ENCODE data around the gene CIT. TPM values are rescaled to one million over a fixed set of nuclear protein-coding genes. Genes with fewer than 3 reads are reported as not detected.

Gene CIT
- total and polyA plus RNA-seq, 10 of the 15 experiments (the other 5 are each of a cell fraction or from before 2014, with no cell fraction given): 1.0 to 38.2 (median 14.9) TPM

DNA sequence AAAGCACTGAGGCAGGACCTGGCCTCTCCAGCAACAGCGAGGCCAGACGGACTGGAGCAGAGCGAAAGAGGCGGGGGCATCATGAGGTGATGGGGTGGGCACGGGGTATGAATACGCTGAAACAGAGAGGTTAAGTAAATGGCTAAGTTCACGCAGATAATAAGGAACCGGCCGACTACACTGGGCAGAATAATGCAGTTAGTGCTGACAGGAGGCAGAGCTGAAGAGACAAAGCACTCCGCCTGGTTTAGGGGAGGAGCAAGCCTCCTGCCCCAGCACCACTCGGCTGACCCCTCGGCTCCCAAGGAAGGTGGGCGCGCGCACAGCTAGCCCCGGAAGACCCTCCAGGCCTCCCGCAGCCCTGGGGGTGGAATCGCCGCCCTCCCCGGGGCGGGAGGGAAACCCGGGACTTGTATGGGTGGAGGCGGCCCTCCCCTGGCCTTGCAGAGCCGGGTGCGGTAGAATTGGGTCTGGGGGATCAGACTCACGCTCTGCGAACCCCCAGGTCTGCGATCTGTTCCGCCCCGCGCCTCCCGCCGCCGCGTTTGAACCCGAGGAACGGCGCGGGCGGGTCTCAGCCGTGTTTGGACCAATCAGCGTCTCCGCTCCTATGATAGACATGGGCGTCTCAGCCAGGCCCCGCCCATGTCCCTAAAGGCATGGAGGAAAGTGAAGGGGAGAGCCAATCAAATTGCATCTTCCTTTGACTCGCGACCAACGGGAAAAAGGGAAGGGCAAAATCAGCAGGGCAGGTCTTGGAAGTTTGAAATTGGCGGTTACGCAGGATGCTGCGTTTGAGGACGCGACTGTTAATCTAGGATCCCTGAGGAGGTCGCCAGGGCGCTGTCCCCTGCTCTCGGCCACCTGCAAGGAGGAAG, at the start of gene CIT (continued):
- TF ChIP-seq BCL3 (IDR thresholded peaks at IDR 0.05; ENCODE audit: borderline replicate concordance, insufficient read depth, low read depth, low read length, poor library complexity, severe bottlenecking) (no peak), NR2C1 (IDR thresholded peaks at IDR 0.05) (no peak), HDGF (IDR thresholded peaks at IDR 0.05) (0 out of 2 replicates have a peak, but pooled peaks have one; percentile 51), RAD51 (IDR thresholded peaks at IDR 0.05) (no peak), ZNF622 (IDR thresholded peaks at IDR 0.05) (no peak), FOS (IDR thresholded peaks at IDR 0.05; ENCODE audit: borderline replicate concordance, extremely low read depth, insufficient read length) (peak; percentile 13), MEF2B (IDR thresholded peaks at IDR 0.05; ENCODE audit: partially characterized antibody, poor library complexity, severe bottlenecking) (no peak), ZSCAN29 (IDR thresholded peaks at IDR 0.05) (no peak), BHLHE40 (IDR thresholded peaks at IDR 0.05; ENCODE audit: borderline replicate concordance in 1 of 2, low read depth in 2 of 2, low read length in 1 of 2) (no peak), SMAD1 (IDR thresholded peaks at IDR 0.05; ENCODE audit: low read depth, partially characterized antibody) (no peak), MYC (IDR thresholded peaks at IDR 0.05; ENCODE audit: insufficient read depth, insufficient read length, insufficient replicate concordance, low read length, severe bottlenecking) (no peak), RBBP5 (conservative IDR thresholded peaks at IDR 0.05) (no peak), BCL11A (IDR thresholded peaks at IDR 0.05; ENCODE audit: low read depth, low read length) (no peak), ASH2L (IDR thresholded peaks at IDR 0.05; ENCODE audit: borderline replicate concordance, low read depth) (no peak), BRCA1 (IDR thresholded peaks at IDR 0.05; ENCODE audit: low read depth, low read length) (no peak), RB1 (IDR thresholded peaks at IDR 0.05; ENCODE audit: borderline replicate concordance) (no peak), ZZZ3 (IDR thresholded peaks at IDR 0.05; ENCODE audit: control insufficient read depth, insufficient read length, low read depth) (no peak), ETV6 (conservative IDR thresholded peaks at IDR 0.05 in 1 of 2, IDR thresholded peaks at IDR 0.05 in 1 of 2; ENCODE audit: borderline replicate concordance in 1 of 2, low read depth in 1 of 2) (no peak), HCFC1 (IDR thresholded peaks at IDR 0.05; ENCODE audit: low read length) (no peak), ZNF24 (IDR thresholded peaks at IDR 0.05) (no peak)
- TF ChIP-seq, protein P1, sequence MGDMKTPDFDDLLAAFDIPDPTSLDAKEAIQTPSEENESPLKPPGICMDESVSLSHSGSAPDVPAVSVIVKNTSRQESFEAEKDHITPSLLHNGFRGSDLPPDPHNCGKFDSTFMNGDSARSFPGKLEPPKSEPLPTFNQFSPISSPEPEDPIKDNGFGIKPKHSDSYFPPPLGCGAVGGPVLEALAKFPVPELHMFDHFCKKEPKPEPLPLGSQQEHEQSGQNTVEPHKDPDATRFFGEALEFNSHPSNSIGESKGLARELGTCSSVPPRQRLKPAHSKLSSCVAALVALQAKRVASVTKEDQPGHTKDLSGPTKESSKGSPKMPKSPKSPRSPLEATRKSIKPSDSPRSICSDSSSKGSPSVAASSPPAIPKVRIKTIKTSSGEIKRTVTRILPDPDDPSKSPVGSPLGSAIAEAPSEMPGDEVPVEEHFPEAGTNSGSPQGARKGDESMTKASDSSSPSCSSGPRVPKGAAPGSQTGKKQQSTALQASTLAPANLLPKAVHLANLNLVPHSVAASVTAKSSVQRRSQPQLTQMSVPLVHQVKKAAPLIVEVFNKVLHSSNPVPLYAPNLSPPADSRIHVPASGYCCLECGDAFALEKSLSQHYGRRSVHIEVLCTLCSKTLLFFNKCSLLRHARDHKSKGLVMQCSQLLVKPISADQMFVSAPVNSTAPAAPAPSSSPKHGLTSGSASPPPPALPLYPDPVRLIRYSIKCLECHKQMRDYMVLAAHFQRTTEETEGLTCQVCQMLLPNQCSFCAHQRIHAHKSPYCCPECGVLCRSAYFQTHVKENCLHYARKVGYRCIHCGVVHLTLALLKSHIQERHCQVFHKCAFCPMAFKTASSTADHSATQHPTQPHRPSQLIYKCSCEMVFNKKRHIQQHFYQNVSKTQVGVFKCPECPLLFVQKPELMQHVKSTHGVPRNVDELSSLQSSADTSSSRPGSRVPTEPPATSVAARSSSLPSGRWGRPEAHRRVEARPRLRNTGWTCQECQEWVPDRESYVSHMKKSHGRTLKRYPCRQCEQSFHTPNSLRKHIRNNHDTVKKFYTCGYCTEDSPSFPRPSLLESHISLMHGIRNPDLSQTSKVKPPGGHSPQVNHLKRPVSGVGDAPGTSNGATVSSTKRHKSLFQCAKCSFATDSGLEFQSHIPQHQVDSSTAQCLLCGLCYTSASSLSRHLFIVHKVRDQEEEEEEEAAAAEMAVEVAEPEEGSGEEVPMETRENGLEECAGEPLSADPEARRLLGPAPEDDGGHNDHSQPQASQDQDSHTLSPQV (IDR thresholded peaks at IDR 0.05): no peak
- TF ChIP-seq, protein P2, sequence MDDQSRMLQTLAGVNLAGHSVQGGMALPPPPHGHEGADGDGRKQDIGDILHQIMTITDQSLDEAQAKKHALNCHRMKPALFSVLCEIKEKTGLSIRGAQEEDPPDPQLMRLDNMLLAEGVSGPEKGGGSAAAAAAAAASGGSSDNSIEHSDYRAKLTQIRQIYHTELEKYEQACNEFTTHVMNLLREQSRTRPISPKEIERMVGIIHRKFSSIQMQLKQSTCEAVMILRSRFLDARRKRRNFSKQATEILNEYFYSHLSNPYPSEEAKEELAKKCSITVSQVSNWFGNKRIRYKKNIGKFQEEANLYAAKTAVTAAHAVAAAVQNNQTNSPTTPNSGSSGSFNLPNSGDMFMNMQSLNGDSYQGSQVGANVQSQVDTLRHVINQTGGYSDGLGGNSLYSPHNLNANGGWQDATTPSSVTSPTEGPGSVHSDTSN (IDR thresholded peaks at IDR 0.05; ENCODE audit: insufficient replicate concordance, low read depth, low read length): peak; percentile 97
